ENCODE data around the gene PFN4.

DNA sequence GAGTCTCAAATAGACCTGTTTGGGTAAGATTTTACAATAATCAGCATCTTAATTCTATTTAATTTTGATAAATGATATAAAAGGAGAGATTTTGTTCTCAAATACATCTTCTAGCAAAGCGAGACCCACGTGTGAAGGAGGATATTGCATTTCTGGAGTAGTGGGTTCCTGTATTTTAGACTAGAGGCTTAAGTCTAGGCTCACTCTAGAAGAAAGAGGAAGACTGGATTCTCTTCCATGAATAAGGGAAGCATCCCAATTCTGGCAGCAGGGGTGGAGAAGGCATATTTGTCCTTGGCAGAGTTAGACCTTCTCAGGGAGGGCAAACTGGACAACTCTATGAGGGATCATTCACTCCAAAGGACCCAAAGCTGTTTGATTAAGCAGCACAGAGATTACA, 40.5 kb upstream of the PFN4 start:
- TF ChIP-seq FOXM1 (IDR thresholded peaks at IDR 0.05; ENCODE audit: low read depth) (no peak), RFX5 (IDR thresholded peaks at IDR 0.05; ENCODE audit: low read length) (no peak), MXI1 (IDR thresholded peaks at IDR 0.05; ENCODE audit: low read depth, low read length) (no peak), SMC3 (IDR thresholded peaks at IDR 0.05; ENCODE audit: low read depth, low read length) (no peak)
- TF ChIP-seq, protein P1, sequence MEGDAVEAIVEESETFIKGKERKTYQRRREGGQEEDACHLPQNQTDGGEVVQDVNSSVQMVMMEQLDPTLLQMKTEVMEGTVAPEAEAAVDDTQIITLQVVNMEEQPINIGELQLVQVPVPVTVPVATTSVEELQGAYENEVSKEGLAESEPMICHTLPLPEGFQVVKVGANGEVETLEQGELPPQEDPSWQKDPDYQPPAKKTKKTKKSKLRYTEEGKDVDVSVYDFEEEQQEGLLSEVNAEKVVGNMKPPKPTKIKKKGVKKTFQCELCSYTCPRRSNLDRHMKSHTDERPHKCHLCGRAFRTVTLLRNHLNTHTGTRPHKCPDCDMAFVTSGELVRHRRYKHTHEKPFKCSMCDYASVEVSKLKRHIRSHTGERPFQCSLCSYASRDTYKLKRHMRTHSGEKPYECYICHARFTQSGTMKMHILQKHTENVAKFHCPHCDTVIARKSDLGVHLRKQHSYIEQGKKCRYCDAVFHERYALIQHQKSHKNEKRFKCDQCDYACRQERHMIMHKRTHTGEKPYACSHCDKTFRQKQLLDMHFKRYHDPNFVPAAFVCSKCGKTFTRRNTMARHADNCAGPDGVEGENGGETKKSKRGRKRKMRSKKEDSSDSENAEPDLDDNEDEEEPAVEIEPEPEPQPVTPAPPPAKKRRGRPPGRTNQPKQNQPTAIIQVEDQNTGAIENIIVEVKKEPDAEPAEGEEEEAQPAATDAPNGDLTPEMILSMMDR (IDR thresholded peaks at IDR 0.05) = no peak
- TF ChIP-seq, protein P2, sequence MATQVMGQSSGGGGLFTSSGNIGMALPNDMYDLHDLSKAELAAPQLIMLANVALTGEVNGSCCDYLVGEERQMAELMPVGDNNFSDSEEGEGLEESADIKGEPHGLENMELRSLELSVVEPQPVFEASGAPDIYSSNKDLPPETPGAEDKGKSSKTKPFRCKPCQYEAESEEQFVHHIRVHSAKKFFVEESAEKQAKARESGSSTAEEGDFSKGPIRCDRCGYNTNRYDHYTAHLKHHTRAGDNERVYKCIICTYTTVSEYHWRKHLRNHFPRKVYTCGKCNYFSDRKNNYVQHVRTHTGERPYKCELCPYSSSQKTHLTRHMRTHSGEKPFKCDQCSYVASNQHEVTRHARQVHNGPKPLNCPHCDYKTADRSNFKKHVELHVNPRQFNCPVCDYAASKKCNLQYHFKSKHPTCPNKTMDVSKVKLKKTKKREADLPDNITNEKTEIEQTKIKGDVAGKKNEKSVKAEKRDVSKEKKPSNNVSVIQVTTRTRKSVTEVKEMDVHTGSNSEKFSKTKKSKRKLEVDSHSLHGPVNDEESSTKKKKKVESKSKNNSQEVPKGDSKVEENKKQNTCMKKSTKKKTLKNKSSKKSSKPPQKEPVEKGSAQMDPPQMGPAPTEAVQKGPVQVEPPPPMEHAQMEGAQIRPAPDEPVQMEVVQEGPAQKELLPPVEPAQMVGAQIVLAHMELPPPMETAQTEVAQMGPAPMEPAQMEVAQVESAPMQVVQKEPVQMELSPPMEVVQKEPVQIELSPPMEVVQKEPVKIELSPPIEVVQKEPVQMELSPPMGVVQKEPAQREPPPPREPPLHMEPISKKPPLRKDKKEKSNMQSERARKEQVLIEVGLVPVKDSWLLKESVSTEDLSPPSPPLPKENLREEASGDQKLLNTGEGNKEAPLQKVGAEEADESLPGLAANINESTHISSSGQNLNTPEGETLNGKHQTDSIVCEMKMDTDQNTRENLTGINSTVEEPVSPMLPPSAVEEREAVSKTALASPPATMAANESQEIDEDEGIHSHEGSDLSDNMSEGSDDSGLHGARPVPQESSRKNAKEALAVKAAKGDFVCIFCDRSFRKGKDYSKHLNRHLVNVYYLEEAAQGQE (IDR thresholded peaks at IDR 0.05; ENCODE audit: low read depth, low read length) = no peak

All from SK-N-SH (cell line).